ENCODE results near the gene RAD1.
A peak's percentile ranks its signal among the peaks of the same experiment; 100 is the strongest.

- TF ChIP-seq CTCF (conservative IDR thresholded peaks at IDR 0.05 in 1 of 2, IDR thresholded peaks at IDR 0.05 in 1 of 2; ENCODE audit: low read depth in 1 of 2, low read length in 2 of 2) (peak; percentile 90 to 93), EZH2 (IDR thresholded peaks at IDR 0.05; ENCODE audit: low read length, missing control alignments) (no peak)
These were observed 16.9 kb downstream of the RAD1 start for GRCh38 chr5:34898258-34898895.

Data from fibroblast of lung (primary cell).